ENCODE results near the gene ELFN2.

ELFN2 gene

GRCh38 chr22:37370306-37370979, 56.8 kb downstream of the ELFN2 start:
- DNase-seq (ENCODE audit: extremely low spot score, insufficient read length, low read depth) (no peak), FAIRE-seq (no peak)

GRCh38 chr22:37369483-37369882, 57.8 kb downstream of the ELFN2 start:
- DNase-seq (ENCODE audit: extremely low spot score, insufficient read length, low read depth): no peak
- no peak for FAIRE-seq

- no peak for DNase-seq (ENCODE audit: extremely low spot score, insufficient read length, low read depth)
- no peak for FAIRE-seq
Observed at GRCh38 chr22:37368058-37368457, 59.2 kb downstream of the ELFN2 start.

GRCh38 chr22:37366601-37367000, 60.7 kb downstream of the ELFN2 start:
- FAIRE-seq: no peak

GRCh38 chr22:37365950-37366349, 61.3 kb downstream of the ELFN2 start:
- no peak for DNase-seq (ENCODE audit: extremely low spot score, insufficient read length, low read depth)
- FAIRE-seq: no peak

More at GRCh38 chr22:37366601-37367000, 60.7 kb downstream of the ELFN2 start:
- no peak for DNase-seq (ENCODE audit: extremely low spot score, insufficient read length, low read depth)

- DNase-seq (ENCODE audit: extremely low spot score, insufficient read length, low read depth) (no peak), FAIRE-seq (no peak)
Observed at GRCh38 chr22:37363261-37363992, 63.9 kb downstream of the ELFN2 start.

GRCh38 chr22:37362621-37363020, 64.7 kb downstream of the ELFN2 start:
- FAIRE-seq: no peak
- no peak for DNase-seq (ENCODE audit: extremely low spot score, insufficient read length, low read depth)

GRCh38 chr22:37358917-37359316, 68.4 kb downstream of the ELFN2 start:
- DNase-seq (ENCODE audit: extremely low spot score, insufficient read length, low read depth) (no peak), FAIRE-seq (no peak)

GRCh38 chr22:37358386-37358785, 68.9 kb downstream of the ELFN2 start:
- FAIRE-seq (no peak), DNase-seq (ENCODE audit: extremely low spot score, insufficient read length, low read depth) (no peak)

- no peak for DNase-seq (ENCODE audit: extremely low spot score, insufficient read length, low read depth)
- no peak for FAIRE-seq
Observed at GRCh38 chr22:37357446-37358075, 69.7 kb downstream of the ELFN2 start.

GRCh38 chr22:37356922-37357321, 70.4 kb downstream of the ELFN2 start:
- no peak for DNase-seq (ENCODE audit: extremely low spot score, insufficient read length, low read depth)
- FAIRE-seq: no peak

- no peak for DNase-seq (ENCODE audit: extremely low spot score, insufficient read length, low read depth)
- FAIRE-seq: no peak
Observed at GRCh38 chr22:37355174-37355573, 72.1 kb downstream of the ELFN2 start.

GRCh38 chr22:37354670-37355069, 72.6 kb downstream of the ELFN2 start:
- FAIRE-seq: no peak

GRCh38 chr22:37354261-37354660, 73.0 kb downstream of the ELFN2 start:
- no peak for DNase-seq (ENCODE audit: extremely low spot score, insufficient read length, low read depth)
- FAIRE-seq: no peak

More at GRCh38 chr22:37354670-37355069, 72.6 kb downstream of the ELFN2 start:
- DNase-seq (ENCODE audit: extremely low spot score, insufficient read length, low read depth): no peak

GRCh38 chr22:37353839-37354238, 73.4 kb downstream of the ELFN2 start:
- no peak for FAIRE-seq
- no peak for DNase-seq (ENCODE audit: extremely low spot score, insufficient read length, low read depth)

- no peak for FAIRE-seq
Observed at GRCh38 chr22:37352481-37352880, 74.8 kb downstream of the ELFN2 start.

GRCh38 chr22:37351232-37351631, 76.0 kb downstream of the ELFN2 start:
- FAIRE-seq (no peak), DNase-seq (ENCODE audit: extremely low spot score, insufficient read length, low read depth) (no peak)

More at GRCh38 chr22:37352481-37352880, 74.8 kb downstream of the ELFN2 start:
- no peak for DNase-seq (ENCODE audit: extremely low spot score, insufficient read length, low read depth)

GRCh38 chr22:37349043-37349814, 78.0 kb downstream of the ELFN2 start:
- no peak for DNase-seq (ENCODE audit: extremely low spot score, insufficient read length, low read depth)
- no peak for FAIRE-seq

GRCh38 chr22:37346505-37346895, 80.8 kb downstream of the ELFN2 start:
- FAIRE-seq: no peak
- DNase-seq (ENCODE audit: extremely low spot score, insufficient read length, low read depth): no peak

- DNase-seq (ENCODE audit: extremely low spot score, insufficient read length, low read depth) (no peak), FAIRE-seq (no peak)
Observed at GRCh38 chr22:37345863-37346504, 81.3 kb downstream of the ELFN2 start.
